Measurements from ENCODE around the gene RNF157.

The RNF157 gene

GRCh38 chr17:76104140-76104895 is 136.0 kb downstream of the RNF157 start:
- Histone ChIP-seq H3K4me2 (ENCODE audit: low read depth, low read length) (peak overlapping the region; percentile 97), H3K4me3 (ENCODE audit: low read length) (peak overlapping the region; percentile 80), H3K27me3 (replicated peaks; ENCODE audit: insufficient read depth, low read length) (no peaks in the 10 kb centered on the region), H3K4me1 (ENCODE audit: low read length) (peaks cover 5% of the 10 kb centered on the region; the same call in 1 of the 2 replicates), H3F3A (ENCODE audit: insufficient read depth, low read length) (no peaks in the 10 kb centered on the region), H3K36me3 (replicated peaks; ENCODE audit: insufficient read depth, low read length) (no peaks in the 10 kb centered on the region), H3K27ac (ENCODE audit: low read length) (no peak overlapping the region), H2AFZ (ENCODE audit: low read length) (peak overlapping the region; percentile 94), H3K9me3 (replicated peaks; ENCODE audit: insufficient read depth, low read length) (no peaks in the 10 kb centered on the region), H4K20me1 (ENCODE audit: insufficient read depth, low read length) (no peaks in the 10 kb centered on the region), H3K9me2 (replicated peaks; ENCODE audit: insufficient read depth, low read length) (no peaks in the 10 kb centered on the region), H3K79me2 (ENCODE audit: low read length) (peaks cover 17% of the 10 kb centered on the region), H3K9ac (ENCODE audit: low read length) (peak overlapping the region; percentile 73; the same call in 1 of the 2 replicates)
- DNase-seq, result no peak
- TF ChIP-seq EZH2 (optimal IDR thresholded peaks at IDR 0.05; ENCODE audit: low read depth, low read length) (no peak), EZH2phosphoT487 (IDR thresholded peaks at IDR 0.05; ENCODE audit: low read length) (no peak), CTCF (IDR thresholded peaks at IDR 0.05; ENCODE audit: low read length) (no peak)

GRCh38 chr17:76103274-76104139 is 136.8 kb downstream of the RNF157 start, which contains the start of gene EXOC7:
Gene EXOC7 (minus strand): TSS chr17:76103787. CDS start chr17:76103692, 95 bp downstream.
- DNase-seq, result peak; percentile 94
- peaks cover 17% of the 10 kb centered on the region for H3K79me2 ChIP-seq (ENCODE audit: low read length)
- H4K20me1 ChIP-seq (ENCODE audit: insufficient read depth, low read length), result no peaks in the 10 kb centered on the region
- peak within 1 kb of the TSS; percentile 80 for H3K4me3 ChIP-seq (ENCODE audit: low read length)
- peak within 1 kb of the TSS; percentile 97 for H3K4me2 ChIP-seq (ENCODE audit: low read depth, low read length)
- H3K9me3 ChIP-seq (replicated peaks; ENCODE audit: insufficient read depth, low read length), result no peaks in the 10 kb centered on the region
- no peaks in the 10 kb centered on the region for H3F3A ChIP-seq (ENCODE audit: insufficient read depth, low read length)
- peaks cover 5% of the 10 kb centered on the region; the same call in 1 of the 2 replicates for H3K4me1 ChIP-seq (ENCODE audit: low read length)
- peak within 1 kb of the TSS; percentile 73 for H3K9ac ChIP-seq (ENCODE audit: low read length)
- H3K9me2 ChIP-seq (replicated peaks; ENCODE audit: insufficient read depth, low read length), result no peaks in the 10 kb centered on the region
- peak within 1 kb of the TSS; percentile 94 for H2AFZ ChIP-seq (ENCODE audit: low read length)
- H3K27me3 ChIP-seq (replicated peaks; ENCODE audit: insufficient read depth, low read length), result no peaks in the 10 kb centered on the region
- no peaks in the 10 kb centered on the region for H3K36me3 ChIP-seq (replicated peaks; ENCODE audit: insufficient read depth, low read length)
- TF ChIP-seq EZH2 (optimal IDR thresholded peaks at IDR 0.05; ENCODE audit: low read depth, low read length), result no peak
- TF ChIP-seq CTCF (IDR thresholded peaks at IDR 0.05; ENCODE audit: low read length), result peak; percentile 5; the same call in 1 of the 2 replicates
- H3K27ac ChIP-seq (ENCODE audit: low read length), result no peak within 1 kb of the TSS

- Histone ChIP-seq H3K4me2 (ENCODE audit: low read depth, low read length) (peak overlapping the region; percentile 97), H3K4me1 (ENCODE audit: low read length) (peaks cover 5% of the 10 kb centered on the region; the same call in 1 of the 2 replicates), H2AFZ (ENCODE audit: low read length) (peak overlapping the region; percentile 94), H3K9me3 (replicated peaks; ENCODE audit: insufficient read depth, low read length) (no peaks in the 10 kb centered on the region), H3K9me2 (replicated peaks; ENCODE audit: insufficient read depth, low read length) (no peaks in the 10 kb centered on the region), H4K20me1 (ENCODE audit: insufficient read depth, low read length) (no peaks in the 10 kb centered on the region), H3K9ac (ENCODE audit: low read length) (peak overlapping the region; percentile 73), H3K4me3 (ENCODE audit: low read length) (peak overlapping the region; percentile 80), H3K27me3 (replicated peaks; ENCODE audit: insufficient read depth, low read length) (no peaks in the 10 kb centered on the region), H3K79me2 (ENCODE audit: low read length) (peaks cover 17% of the 10 kb centered on the region), H3K27ac (ENCODE audit: low read length) (no peak overlapping the region), H3K36me3 (replicated peaks; ENCODE audit: insufficient read depth, low read length) (no peaks in the 10 kb centered on the region), H3F3A (ENCODE audit: insufficient read depth, low read length) (no peaks in the 10 kb centered on the region)
- no peak for DNase-seq
- TF ChIP-seq CTCF (IDR thresholded peaks at IDR 0.05; ENCODE audit: low read length) (no peak), EZH2phosphoT487 (IDR thresholded peaks at IDR 0.05; ENCODE audit: low read length) (no peak), EZH2 (optimal IDR thresholded peaks at IDR 0.05; ENCODE audit: low read depth, low read length) (no peak)
Measured at GRCh38 chr17:76102944-76103273, 137.4 kb downstream of the RNF157 start.

Data from MM.1S (cell line).